ENCODE results near the gene OR5C1. TPM values are rescaled to one million over a fixed set of nuclear protein-coding genes. Genes with fewer than 3 reads are reported as not detected.
"Not testable (repeated sequence)": the region's sequence is repeated elsewhere in the genome, so short reads cannot be mapped to it uniquely, and the experiment has no call there.

The OR5C1 gene
- total RNA-seq, 1 donor from 2014 or later = not detected

DNA sequence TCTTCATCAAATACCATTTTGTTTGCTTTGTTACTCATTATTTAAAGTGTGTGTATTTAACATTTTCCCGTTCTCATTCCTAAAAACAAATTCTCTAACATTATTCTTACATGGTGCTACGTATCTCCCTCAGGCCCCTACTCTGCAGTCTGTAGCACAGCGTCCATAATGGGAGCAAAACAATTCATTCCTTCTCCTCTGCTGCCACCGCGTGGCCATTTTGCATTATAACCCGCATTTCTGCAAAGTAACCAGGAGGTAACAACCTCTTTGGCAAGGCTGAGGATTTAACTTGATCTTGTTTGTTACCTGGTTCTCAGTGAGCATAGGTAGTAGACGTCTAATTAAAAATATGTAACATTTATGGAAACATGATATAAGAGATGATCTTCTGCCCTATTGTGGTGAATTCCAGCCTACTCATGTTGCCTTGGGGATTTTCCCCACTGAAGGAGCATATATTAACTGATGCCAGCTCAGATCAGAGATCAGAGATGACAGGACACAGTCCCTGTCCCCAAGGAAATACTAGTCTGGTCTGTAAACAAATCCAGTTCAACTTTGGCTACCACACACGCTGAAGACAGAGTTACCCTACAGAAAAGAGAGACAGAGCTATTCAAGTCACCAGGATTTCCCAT lies 21.7 kb downstream of the OR5C1 start:
- DNase-seq (ENCODE audit: low spot score) = peak; percentile 45

DNA sequence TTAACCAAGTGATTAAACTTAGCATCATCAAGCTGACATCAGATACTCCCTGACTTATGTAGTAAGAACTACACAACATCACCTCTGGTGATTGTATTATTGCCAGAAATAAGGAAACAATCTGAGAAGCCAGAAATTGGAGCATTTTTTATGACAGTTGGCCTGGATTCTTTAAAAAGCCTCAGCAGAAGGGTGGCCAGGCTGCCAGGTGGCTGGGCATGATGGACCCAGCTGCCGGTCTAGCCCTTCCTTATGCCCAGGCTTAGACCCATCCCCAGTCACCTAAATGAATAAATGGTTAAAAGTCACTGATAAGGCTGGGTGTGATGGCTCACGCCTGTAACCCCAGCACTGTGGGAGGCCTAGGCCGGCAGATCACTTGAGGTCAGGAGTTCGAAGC lies 24.0 kb downstream of the OR5C1 start:
- DNase-seq (ENCODE audit: low spot score) = peak; percentile 8

- DNase-seq (ENCODE audit: low spot score) = no peak
These were observed 25.8 kb downstream of the OR5C1 start for GRCh38 chr9:122814545-122814944.

GRCh38 chr9:122815544-122815943 lies 26.8 kb downstream of the OR5C1 start:
- no peak for DNase-seq (ENCODE audit: low spot score)

DNA sequence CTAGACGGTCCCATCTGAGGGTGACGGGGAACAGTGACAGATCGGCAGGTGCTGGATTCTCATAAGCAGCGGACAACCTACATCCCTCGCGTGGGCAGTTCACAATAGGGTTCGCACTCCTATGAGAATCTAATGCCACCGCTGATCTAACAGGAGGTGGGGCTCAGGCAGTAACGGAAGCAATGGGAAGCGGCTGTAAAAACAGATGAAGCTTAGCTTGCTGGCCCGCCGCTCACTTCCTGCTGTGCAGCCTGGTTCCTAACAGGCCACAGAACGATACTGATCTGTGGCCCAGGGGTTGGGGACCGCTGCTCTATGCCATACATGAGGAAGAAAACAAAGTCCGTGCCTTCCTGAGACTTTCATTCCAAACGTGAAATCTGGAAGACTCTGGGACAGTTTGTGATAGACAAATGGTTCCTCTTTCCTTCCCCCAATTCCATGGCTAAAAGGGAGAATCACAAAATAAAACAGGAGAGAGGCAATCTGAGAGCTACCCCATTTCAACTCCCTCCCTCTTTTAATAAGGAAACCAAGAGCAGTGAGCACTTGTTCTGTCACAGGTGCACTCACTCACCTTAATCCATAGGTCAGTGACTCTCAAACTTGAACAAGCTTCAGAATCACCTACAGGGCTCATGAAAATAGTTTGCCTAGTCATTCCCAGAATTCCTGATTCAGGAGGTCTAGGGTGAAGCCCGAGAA lies 27.6 kb downstream of the OR5C1 start:
- DNase-seq (ENCODE audit: low spot score) = peak; percentile 71

DNA sequence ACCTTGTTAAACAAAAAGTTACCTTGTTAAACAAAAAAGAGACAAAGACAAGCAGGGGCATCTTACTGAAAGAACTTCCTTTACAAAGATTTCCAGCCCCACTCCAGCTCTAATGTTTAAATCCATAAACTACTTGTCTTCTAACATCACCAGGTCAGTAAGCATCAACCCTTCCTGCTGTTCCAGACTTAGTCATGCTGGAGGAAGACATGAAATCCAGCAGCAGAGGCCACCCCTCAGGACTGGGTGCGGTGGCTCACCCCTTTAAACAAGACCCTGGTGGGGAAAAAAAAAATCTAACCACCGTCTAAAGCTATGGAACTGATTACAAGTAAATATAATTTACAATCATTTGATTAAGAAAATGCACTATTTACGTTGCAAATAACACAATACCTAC lies 30.6 kb downstream of the OR5C1 start:
- DNase-seq (ENCODE audit: low spot score) = no peak

- no peak for DNase-seq (ENCODE audit: low spot score)
These were observed 31.2 kb downstream of the OR5C1 start for GRCh38 chr9:122819791-122820489.

DNA sequence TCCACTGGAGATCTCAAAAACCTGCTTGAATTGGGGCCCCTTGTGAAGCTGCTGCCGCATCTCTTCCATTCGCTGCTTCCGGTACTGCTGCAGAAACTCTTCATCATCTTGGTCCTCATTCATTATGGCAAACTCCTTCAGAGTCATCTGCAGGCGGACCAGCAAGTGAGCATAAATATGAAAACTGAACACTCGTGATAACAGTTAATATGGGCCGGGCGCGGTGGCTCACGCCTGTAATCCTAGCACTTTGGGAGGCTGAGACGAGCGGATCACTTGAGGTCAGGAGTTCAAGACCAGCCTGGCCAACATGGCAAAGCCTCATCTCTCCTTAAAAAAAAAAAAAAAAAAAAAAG lies 31.7 kb downstream of the OR5C1 start:
- no peak for DNase-seq (ENCODE audit: low spot score)

DNA sequence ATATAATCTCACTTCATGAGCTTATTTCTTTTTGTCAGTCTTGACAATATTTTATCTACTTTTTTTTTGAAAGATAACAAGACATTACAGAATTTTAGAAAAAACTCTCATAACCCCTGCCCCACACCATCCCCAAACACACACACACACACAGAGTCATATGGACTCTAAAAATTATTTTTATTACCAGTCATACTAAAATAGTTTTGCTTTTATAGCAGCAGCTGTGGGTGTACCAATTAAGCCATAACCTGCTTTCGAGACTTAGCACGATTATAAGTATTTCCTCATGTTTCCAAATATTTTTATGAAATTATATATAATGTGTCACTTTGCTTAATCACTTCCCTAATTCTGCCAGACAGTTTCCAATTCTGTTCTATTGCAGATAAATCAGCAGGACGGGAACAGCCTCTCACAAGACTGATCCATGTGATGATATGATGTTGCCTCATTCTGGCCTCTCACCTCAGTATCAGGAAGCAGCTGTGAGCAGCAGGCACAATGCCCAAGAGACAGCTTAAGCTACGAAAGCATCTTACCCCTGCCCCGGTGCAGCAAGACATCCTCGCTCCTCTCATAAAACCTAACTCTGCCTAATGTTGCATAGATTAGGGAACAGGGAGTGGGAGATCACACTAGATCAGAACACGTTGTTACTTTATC lies 32.7 kb downstream of the OR5C1 start:
- DNase-seq (ENCODE audit: low spot score) = no peak

DNA sequence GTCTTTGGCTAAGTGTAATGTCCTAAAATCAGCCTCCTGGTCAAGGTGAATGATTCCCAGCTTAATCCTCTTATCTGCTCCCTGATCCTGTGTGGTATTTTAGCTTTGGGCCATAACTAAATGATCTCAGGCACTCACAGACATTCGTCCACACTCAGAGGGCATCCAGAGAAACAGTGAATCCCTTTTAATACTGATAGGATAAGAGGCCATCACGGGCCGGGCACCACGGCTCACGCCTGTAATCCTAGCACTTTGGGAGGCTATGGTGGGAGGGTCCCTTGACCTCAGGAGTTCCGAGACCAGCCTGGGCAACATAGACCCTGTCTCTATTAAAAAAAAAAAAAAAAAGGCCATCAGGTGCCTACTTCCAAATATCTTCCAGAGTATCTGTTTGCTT lies 33.3 kb downstream of the OR5C1 start:
- DNase-seq (ENCODE audit: low spot score) = no peak

DNA sequence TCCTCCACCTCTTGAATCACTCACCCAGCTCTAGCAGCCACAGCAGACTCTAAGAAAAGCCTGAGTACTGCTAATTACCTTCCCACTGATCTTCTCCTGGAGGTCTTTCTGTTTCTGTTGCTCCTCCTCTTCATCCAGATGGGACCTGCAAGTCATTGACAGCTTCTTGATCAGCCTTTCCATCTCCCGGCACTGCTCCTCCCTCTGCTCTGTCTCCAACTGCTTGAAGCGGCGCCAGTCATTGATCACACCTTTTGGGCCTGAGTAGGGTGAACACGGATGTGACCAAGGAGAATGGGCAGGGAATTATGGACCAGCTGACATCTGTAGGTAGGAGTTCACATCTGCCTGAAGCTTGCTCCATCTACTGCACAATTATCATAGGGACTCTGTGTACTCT lies 34.2 kb downstream of the OR5C1 start:
- no peak for DNase-seq (ENCODE audit: low spot score)

- no peak for DNase-seq (ENCODE audit: low spot score)
These were observed 39.0 kb downstream of the OR5C1 start for GRCh38 chr9:122827761-122828093.

DNA sequence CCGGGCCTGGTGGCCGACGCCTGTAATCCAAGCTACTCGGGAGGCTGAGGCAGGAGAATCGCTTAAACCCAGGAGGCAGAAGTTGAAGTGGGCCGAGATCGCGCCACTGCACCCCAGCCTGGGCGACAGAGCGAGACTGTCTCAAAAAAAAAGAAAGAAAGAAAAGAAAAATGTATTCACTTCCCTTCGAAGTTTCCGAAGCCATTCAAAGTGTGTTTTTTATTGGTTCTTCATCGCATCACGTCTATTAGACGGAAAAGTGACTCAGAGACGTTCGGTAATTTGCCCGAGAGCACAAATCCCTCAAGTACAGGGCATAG lies 40.2 kb downstream of the OR5C1 start:
- not testable (repeated sequence) for DNase-seq (ENCODE audit: low spot score)

DNA sequence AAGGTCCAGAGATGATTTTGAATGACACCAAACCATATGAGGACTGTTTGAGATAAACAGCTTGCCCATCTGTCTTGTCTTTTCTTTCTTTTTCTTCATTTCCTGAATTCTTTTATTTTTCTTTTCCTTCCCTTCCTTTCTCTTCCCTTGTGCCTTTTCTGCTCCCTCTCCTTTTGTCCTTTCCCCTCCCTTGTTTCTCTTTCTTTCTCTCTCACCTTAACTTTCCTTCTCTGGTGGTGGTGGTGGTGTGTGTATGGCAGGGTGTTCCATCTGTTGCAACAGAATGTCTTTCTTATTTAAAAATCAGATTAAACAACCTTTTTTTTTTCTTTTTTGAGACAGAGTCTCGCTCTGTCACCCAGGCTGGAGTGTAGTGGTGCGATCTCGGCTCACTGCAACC lies 43.5 kb downstream of the OR5C1 start:
- DNase-seq (ENCODE audit: low spot score) = no peak

DNA sequence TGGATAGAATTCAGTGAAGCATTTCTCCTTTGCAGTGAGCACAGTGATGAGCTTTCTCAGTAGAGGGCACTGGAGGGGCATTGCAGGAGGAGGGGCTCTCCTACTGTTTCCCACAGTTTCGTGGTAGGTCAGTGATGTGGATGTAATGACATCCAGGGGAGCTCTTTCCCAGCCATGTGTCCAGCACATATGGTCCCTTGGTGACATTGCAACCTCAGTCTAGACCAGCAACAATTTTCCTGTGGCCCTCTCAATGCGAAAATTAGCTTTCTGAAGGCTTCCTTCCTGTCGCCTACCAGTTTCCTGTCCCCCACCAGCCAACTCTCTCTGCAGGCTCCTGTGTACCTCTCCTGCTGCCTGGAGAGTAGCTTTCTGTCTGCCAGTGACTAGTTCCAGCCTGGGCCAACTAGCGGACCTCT lies 46.6 kb downstream of the OR5C1 start:
- no peak for DNase-seq (ENCODE audit: low spot score)

DNA sequence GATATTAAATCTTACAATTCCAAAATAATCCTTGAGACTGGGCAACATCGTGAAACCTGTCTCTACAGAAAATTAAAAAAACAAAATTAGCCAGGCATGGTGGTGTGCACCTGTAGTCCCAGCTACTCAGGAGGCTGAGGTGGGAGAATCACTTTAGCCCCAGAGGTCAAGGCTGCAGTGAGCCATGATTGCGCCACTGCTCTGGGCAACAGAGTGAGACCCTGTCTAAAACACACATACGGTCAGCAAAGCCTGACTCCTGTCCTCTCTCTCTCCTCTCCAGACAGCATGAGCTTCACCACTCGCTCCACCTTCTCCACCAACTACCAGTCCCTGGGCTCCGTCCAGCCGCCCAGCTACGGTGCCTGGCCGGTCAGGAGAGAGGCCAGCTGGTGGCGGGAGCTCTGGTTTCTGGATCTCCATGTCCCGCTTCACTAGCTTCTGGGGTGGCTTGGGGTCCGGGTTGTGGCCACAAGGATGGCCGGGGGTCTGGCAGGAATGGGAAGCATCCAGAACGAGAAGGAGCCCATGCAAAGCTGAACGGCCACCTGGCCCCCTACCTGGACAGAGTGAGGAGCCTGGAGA lies 48.6 kb downstream of the OR5C1 start:
- DNase-seq (ENCODE audit: low spot score) = no peak

GRCh38 chr9:122838441-122838840 lies 49.7 kb downstream of the OR5C1 start:
- DNase-seq (ENCODE audit: low spot score) = not testable (repeated sequence)

Other genes with a start within 250 kb of the OR5C1 start
- not detected for gene OR1N2, start 235.8 kb upstream of the OR5C1 start, total RNA-seq
- not detected for gene OR1L8, start 205.5 kb upstream of the OR5C1 start, total RNA-seq
- not detected for gene OR1Q1, start 174.2 kb upstream of the OR5C1 start, total RNA-seq
- gene OR1B1, start 131.3 kb upstream of the OR5C1 start, total RNA-seq = not detected
- not detected for gene OR1L1, start 127.2 kb upstream of the OR5C1 start, total RNA-seq
- not detected for gene OR1L3, start 113.8 kb upstream of the OR5C1 start, total RNA-seq
- not detected for gene OR1L4, start 64.9 kb upstream of the OR5C1 start, total RNA-seq
- not detected for gene OR1L6, start 46.6 kb upstream of the OR5C1 start, total RNA-seq
- not detected for gene OR1K1, start 11.2 kb downstream of the OR5C1 start, total RNA-seq
- gene PDCL, start 39.7 kb downstream of the OR5C1 start, total RNA-seq = 15.5 TPM
- gene RC3H2, start 116.4 kb downstream of the OR5C1 start, total RNA-seq = 40.0 TPM
- gene ZBTB6, start 124.4 kb downstream of the OR5C1 start, total RNA-seq = 4.8 TPM
- gene ZBTB26, start 142.6 kb downstream of the OR5C1 start, total RNA-seq = 2.9 TPM
- gene RABGAP1, start 152.1 kb downstream of the OR5C1 start, total RNA-seq = 39.4 TPM
- gene GPR21, start 244.7 kb downstream of the OR5C1 start, total RNA-seq = 2.0 TPM